Kidney (tissue), 14 donors: ENCODE measurements around the gene FGD6. TPM values are rescaled to one million over a fixed set of nuclear protein-coding genes. Genes with fewer than 3 reads are reported as not detected.

Source experiments
- DNase-seq, 5 donors: peaks; one replicate each; pipeline ENCODE4 v3.0.0-alpha.2; 2013 to 2020
- FAIRE-seq: peaks from 2 replicates; lab custom pipeline; 2012; peaks lifted over from hg19 to GRCh38; lab: Jason Lieb, UNC
- H3K27ac ChIP-seq, 2 donors: one replicate each; pipeline ENCODE4 v1.7.0; 2013; ENCODE audit warnings: low read depth in 2 of 2, low read length in 2 of 2, inconsistent platforms in 1 of 2
- H3K27me3 ChIP-seq: one replicate; pipeline ENCODE4 v1.7.1; 2013; ENCODE audit warnings: low read length, inconsistent platforms; ENCODE audit not compliant: control insufficient read depth, insufficient read depth
- H3K36me3 ChIP-seq, 3 donors: one replicate each; pipeline versions ENCODE4 v1.7.0 to v1.7.1; 2013; ENCODE audit warnings: low read length in 3 of 3, control low read depth in 1 of 3, inconsistent platforms in 1 of 3; ENCODE audit not compliant: insufficient read depth in 3 of 3, control insufficient read depth in 2 of 3
- H3K4me1 ChIP-seq, 3 donors: one replicate each; pipeline versions ENCODE4 v1.7.0 to v1.7.1; 2013; ENCODE audit warnings: low read length in 3 of 3, inconsistent platforms in 1 of 3, low read depth in 1 of 3; ENCODE audit not compliant: control insufficient read depth in 2 of 3, insufficient read depth in 2 of 3
- H3K4me3 ChIP-seq, 3 donors: one replicate each; pipeline versions ENCODE4 v1.7.0 to v1.8.1; 2013; ENCODE audit warnings: low read length in 3 of 3, control low read depth in 1 of 3, inconsistent platforms in 1 of 3
- H3K9ac ChIP-seq, 3 donors: one replicate each; pipeline versions ENCODE4 v1.7.0 to v1.7.1; 2013; ENCODE audit warnings: low read length in 3 of 3, control low read depth in 1 of 3, inconsistent platforms in 1 of 3
- H3K9me3 ChIP-seq, 3 donors: one replicate each; pipeline versions ENCODE4 v1.7.0 to v1.7.1; 2013; ENCODE audit warnings: low read length in 3 of 3, control low read depth in 1 of 3, inconsistent platforms in 1 of 3; ENCODE audit not compliant: control insufficient read depth in 2 of 3, insufficient read depth in 1 of 3
- intact Hi-C: fragments of 100-400 bp; cut with DNase I; formaldehyde crosslinking; loops from one replicate; pipeline ENCODE4 v1.11.1; 2022
- polyA plus RNA-seq: library from polyadenylated mRNA; stranded (reverse); fragments of 350-450 nt; fragmentation: Illumina TruSeq; extraction: RNeasy Lipid Tissue Mini Kit (QIAGEN cat#74804); gene quantifications from one replicate; pipeline ENCODE4 v1.2.3, GENCODE V29; 2014; ENCODE audit warnings: low read depth, low replicate concordance; ENCODE audit not compliant: insufficient read depth
- total RNA-seq: library from RNA; stranded (reverse); fragmentation: NEBNext Ultra II Directional; extraction: Animal tissue kit (Norgen Biotek cat#: 25700); gene quantifications from one replicate; pipeline ENCODE4 v1.2.1, GENCODE V29; 2021
- TF ChIP-seq, protein P1 (sequence below): IDR thresholded peaks from 3 replicates; pipeline ENCODE4 v1.5.1; 2012; ENCODE audit warnings: mild to moderate bottlenecking, moderate library complexity, borderline replicate concordance; ENCODE audit not compliant: insufficient read depth; ENCODE audit errors: extremely low read depth
- donor health status: control.
- donor health status: control.
- donor health status: control.
- donor health status: control.
- donor health status: control.
- donor health status: DM: yes; HTN: yes; CAD: no.
- donor health status: Normal renal cell carcinoma (clear cell type).

The FGD6 gene
- total and polyA plus RNA-seq, 2 donors from 2014 or later: 1.2 to 19.8 TPM

DNA sequence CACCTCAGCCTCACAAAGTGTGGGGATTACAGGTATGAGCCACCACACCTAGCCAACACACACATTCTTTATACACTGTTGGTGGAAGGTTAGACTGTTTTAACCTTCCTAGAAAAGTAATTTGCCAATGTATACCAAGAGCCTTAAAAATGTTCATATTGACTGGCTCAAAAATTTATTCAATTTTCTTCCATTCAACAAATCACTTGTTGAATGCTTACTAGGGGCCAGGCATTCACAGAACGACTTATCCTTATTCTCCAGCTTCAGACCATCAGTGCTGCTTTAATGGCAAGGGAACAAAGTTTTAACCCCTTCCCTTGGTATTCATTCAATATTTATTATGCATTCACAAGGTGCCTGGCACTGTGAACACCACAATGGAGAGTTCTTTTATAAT is 146.9 kb downstream of the FGD6 start:
- TF ChIP-seq, protein P1, sequence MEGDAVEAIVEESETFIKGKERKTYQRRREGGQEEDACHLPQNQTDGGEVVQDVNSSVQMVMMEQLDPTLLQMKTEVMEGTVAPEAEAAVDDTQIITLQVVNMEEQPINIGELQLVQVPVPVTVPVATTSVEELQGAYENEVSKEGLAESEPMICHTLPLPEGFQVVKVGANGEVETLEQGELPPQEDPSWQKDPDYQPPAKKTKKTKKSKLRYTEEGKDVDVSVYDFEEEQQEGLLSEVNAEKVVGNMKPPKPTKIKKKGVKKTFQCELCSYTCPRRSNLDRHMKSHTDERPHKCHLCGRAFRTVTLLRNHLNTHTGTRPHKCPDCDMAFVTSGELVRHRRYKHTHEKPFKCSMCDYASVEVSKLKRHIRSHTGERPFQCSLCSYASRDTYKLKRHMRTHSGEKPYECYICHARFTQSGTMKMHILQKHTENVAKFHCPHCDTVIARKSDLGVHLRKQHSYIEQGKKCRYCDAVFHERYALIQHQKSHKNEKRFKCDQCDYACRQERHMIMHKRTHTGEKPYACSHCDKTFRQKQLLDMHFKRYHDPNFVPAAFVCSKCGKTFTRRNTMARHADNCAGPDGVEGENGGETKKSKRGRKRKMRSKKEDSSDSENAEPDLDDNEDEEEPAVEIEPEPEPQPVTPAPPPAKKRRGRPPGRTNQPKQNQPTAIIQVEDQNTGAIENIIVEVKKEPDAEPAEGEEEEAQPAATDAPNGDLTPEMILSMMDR: no peak
- Histone ChIP-seq H3K4me3 (no peak overlapping the region), H3K27me3 (no peaks in the 10 kb centered on the region), H3K27ac (no peak overlapping the region), H3K4me1 (peaks cover 0 to 3% (median 0%) of the 10 kb centered on the region in 3 donors), H3K36me3 (peaks cover 2 to 13% (median 2%) of the 10 kb centered on the region in 3 donors), H3K9ac (no peak overlapping the region), H3K9me3 (no peaks in the 10 kb centered on the region)
- DNase-seq: no peak
- intact Hi-C loops: no loop called here
- no peak for FAIRE-seq

DNA sequence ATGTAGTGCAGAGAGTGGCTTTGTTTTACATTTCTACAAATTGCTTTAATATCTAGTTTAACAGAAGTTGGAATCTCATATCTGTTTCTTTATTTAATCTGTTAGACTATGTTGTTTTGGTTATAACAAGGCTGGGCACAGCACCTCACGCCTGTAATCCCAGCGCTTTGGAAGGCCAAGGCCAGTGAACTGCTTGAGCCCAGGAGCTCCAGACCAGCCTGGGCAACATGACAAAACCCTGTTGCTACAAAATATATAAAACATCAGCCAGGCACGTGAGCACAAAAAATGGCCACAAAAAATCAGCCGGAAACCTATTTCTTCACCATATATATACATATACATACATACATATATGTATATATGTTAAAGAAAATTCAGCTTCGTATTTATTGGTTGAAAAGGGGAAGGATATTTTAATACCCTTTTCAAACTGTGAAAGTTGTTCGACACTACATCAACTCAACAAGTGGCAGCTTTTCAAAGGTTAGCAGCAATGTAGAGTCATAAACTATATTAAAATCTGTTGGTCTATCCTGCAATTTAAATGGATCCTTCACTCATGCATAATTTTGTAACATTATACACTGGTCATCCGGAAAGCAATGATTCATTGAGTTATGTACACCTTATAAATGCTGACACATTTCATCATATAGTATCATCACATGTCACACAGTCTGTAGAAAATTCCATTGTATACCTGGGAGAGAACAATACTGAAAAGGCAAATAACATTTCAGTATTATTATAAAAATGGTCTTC is 151.0 kb downstream of the FGD6 start:
- DNase-seq: no peak
- peaks cover 4 to 26% (median 10%) of the 10 kb centered on the region in 3 donors for H3K36me3 ChIP-seq

DNA sequence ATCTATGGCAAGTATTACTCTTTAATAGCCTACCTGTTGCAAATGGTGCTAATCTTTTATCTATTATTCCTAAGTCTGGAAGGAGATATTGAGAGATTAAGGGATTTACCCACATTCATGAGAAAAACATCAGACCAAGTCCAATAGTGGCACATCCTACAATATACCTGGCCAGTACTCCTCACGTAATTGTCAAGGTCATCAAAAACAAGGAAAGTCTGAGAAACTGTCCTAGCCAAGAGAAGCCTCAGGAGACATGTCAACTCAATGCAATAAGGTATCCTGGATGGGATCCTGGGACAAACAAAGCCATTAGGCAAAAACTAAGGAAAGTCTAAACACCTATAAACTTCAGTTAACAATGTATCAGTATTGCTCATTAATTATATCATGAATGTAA is 156.3 kb downstream of the FGD6 start:
- Histone ChIP-seq H3K27me3 (no peaks in the 10 kb centered on the region), H3K4me3 (no peak overlapping the region), H3K27ac (no peak overlapping the region), H3K36me3 (peaks cover 2 to 36% (median 23%) of the 10 kb centered on the region in 3 donors), H3K9ac (no peak overlapping the region), H3K9me3 (no peaks in the 10 kb centered on the region), H3K4me1 (no peaks in the 10 kb centered on the region)
- no peak for FAIRE-seq
- DNase-seq: no peak
- intact Hi-C loops: no loop called here
- TF ChIP-seq, protein P1: no peak

More for the DNA sequence above, 151.0 kb downstream of the FGD6 start:
- TF ChIP-seq, protein P1: no peak
- no peaks in the 10 kb centered on the region for H3K27me3 ChIP-seq
- H3K27ac ChIP-seq: no peak overlapping the region
- no peak overlapping the region for H3K9ac ChIP-seq
- no peaks in the 10 kb centered on the region for H3K9me3 ChIP-seq
- intact Hi-C loops: no loop called here
- no peak for FAIRE-seq
- no peaks in the 10 kb centered on the region for H3K4me1 ChIP-seq
- H3K4me3 ChIP-seq: no peak overlapping the region
